HepG2 (cell line): ENCODE data around the gene PLEKHN1. TPM values are rescaled to one million over a fixed set of nuclear protein-coding genes. Genes with fewer than 3 reads are reported as not detected.
A peak's percentile ranks its signal among the peaks of the same experiment; 100 is the strongest.

ENCODE experiments used
- GATAD2A ChIP-seq: IDR thresholded peaks from 2 replicates; pipeline ENCODE4 v1.6.1; 2016
- HES4 ChIP-seq: sonication (generic); formaldehyde crosslinking; IDR thresholded peaks from 2 replicates; pipeline ENCODE4 v1.9.0; 2021; ENCODE audit warnings: mild to moderate bottlenecking, missing genetic modification reagents, borderline replicate concordance
- JUN ChIP-seq: sonication (generic); formaldehyde crosslinking; IDR thresholded peaks from 2 replicates; pipeline ENCODE4 v1.4.0; 2020; ENCODE audit warnings: mild to moderate bottlenecking, missing genetic modification reagents
- ZBTB40 ChIP-seq, 2 experiments: fragments of 450-650 bp in 1 of 2; sonication (generic) in 1 of 2; formaldehyde crosslinking in 1 of 2; IDR thresholded peaks; 2 replicates each; pipeline versions ENCODE4 v1.6.1 to v1.8.0; 2016 to 2022; ENCODE audit warnings: antibody characterized with exemption in 1 of 2, mild to moderate bottlenecking in 1 of 2, missing genetic modification reagents in 1 of 2
- ZNF468 ChIP-seq: sonication (generic); formaldehyde crosslinking; IDR thresholded peaks from 2 replicates; pipeline ENCODE4 v1.8.0; 2022; ENCODE audit warnings: mild to moderate bottlenecking, moderate library complexity, missing genetic modification reagents
- ZNF501 ChIP-seq: sonication (generic); formaldehyde crosslinking; IDR thresholded peaks from 2 replicates; pipeline ENCODE4 v1.5.1; 2020; ENCODE audit warnings: mild to moderate bottlenecking, moderate library complexity, missing genetic modification reagents
- ZNF780A ChIP-seq: sonication (generic); formaldehyde crosslinking; IDR thresholded peaks from 2 replicates; pipeline ENCODE4 v1.8.0; 2022; ENCODE audit warnings: mild to moderate bottlenecking, missing genetic modification reagents, moderate library complexity
- polyA plus RNA-seq, 8 experiments: library from polyadenylated mRNA; depleted of rRNA in 3 of 8; stranded (reverse) in 7 of 8; unstranded in 1 of 8; fragments of >200 nt; fragmentation: Illumina TruSeq in 4 of 8; extraction: Trizol in 4 of 8; gene quantifications; 2 replicates each; pipeline versions ENCODE4 v1.2.1 to v1.2.3, GENCODE V29; 2011 to 2016; ENCODE audit warnings: low read depth in 4 of 8, missing spikeins in 1 of 8, mixed read lengths in 1 of 8; ENCODE audit not compliant: insufficient read depth in 1 of 8
- total RNA-seq, 5 experiments: library from RNA; depleted of rRNA; stranded (reverse); fragments of >200 nt; fragmentation: Illumina TruSeq; extraction: Trizol; gene quantifications; 2 replicates each; pipeline ENCODE4 v1.2.3, GENCODE V29; 2016; ENCODE audit warnings: low read depth in 1 of 5

The PLEKHN1 gene
- total and polyA plus RNA-seq, 2 of the 13 experiments (the other 11 are each of a cell fraction or from before 2014, with no cell fraction given), result 0.42 to 0.58 TPM

GRCh38 chr1:1000357-1001056 lies 34.2 kb downstream of the PLEKHN1 start (continued):
- TF ChIP-seq ZBTB40 (IDR thresholded peaks at IDR 0.05) (no peak), ZBTB40 (CRISPR knock-in tag; IDR thresholded peaks at IDR 0.05) (peak; percentile 69; the same call in 1 of the 2 replicates), HES4 (CRISPR knock-in tag) (no peak), ZNF780A (CRISPR knock-in tag) (0 out of 2 replicates have a peak, but pooled peaks have one; percentile 42), ZNF501 (CRISPR knock-in tag) (peak; percentile 89), JUN (CRISPR knock-in tag) (peak; percentile 95), GATAD2A (CRISPR knock-in tag) (peak; percentile 79), ZNF468 (CRISPR knock-in tag) (no peak)
